Measurements from ENCODE around the gene DYNLRB2. TPM values are rescaled to one million over a fixed set of nuclear protein-coding genes. Genes with fewer than 3 reads are reported as not detected.

Gene DYNLRB2
- polyA plus RNA-seq (2012; ENCODE audit: low read depth, missing spikeins), result 1.1 TPM

DNA sequence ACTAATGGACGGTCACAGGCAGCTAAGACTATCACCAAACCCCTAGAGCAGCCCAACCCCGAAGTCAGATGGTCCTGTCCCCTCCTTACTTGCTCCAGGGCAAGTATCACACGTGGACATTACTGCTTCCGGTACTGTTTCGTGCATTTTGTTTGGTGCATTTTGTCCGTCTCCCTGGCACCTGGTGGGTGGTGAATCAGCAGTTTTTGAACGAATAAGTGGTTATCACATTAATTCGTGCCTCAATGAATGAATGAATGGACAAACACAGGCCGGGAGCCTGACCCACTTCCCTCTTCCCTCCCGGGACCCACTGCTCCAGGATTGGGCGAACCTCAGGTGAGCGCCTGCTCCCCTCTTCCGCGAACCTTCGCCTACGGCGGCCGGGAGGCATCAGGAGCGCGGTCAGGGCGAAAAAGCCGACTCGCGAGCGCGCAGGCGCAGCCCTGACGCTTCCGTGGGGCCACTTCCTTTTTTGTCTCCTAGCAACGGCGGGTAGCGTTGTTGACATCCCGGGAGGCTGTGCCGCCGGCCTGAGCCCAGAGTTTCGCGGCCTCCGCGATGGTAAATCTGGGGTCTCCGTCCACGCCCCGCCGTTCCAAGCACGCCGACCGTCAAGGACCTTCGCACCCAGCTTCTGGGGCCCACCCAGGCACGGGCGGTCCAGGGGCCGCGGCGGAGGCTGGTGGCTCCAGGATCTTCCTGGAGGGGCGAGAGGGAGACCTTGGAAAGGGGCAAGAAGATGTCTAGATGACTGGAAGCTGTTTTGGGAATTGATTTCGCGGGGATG lies at the start of gene DYNLRB2:
TSS of gene DYNLRB2 (plus strand) at position 478 of the 790 bp plus-strand sequence. CDS start at position 562, 84 bp downstream.
- peak; percentile 99 for FAIRE-seq
- TF ChIP-seq PAX5 (IDR thresholded peaks at IDR 0.05; ENCODE audit: insufficient read depth, low read length, severe bottlenecking) (no peak), SPI1 (IDR thresholded peaks at IDR 0.05; ENCODE audit: low read depth, low read length) (peak; percentile 91), POLR2A (IDR thresholded peaks at IDR 0.05; ENCODE audit: low read depth, low read length) (peak; percentile 88), POLR2AphosphoS5 (IDR thresholded peaks at IDR 0.05; ENCODE audit: low read depth, low read length) (peak; percentile 84), TAF1 (IDR thresholded peaks at IDR 0.05; ENCODE audit: low read depth, low read length) (peak; percentile 61; the same call in 1 of the 2 replicates), POU2F2 (IDR thresholded peaks at IDR 0.05; ENCODE audit: low read depth, low read length) (peak; percentile 57)
- DNase-seq (ENCODE audit: insufficient read length, low spot score), result peak; percentile 86

DNA sequence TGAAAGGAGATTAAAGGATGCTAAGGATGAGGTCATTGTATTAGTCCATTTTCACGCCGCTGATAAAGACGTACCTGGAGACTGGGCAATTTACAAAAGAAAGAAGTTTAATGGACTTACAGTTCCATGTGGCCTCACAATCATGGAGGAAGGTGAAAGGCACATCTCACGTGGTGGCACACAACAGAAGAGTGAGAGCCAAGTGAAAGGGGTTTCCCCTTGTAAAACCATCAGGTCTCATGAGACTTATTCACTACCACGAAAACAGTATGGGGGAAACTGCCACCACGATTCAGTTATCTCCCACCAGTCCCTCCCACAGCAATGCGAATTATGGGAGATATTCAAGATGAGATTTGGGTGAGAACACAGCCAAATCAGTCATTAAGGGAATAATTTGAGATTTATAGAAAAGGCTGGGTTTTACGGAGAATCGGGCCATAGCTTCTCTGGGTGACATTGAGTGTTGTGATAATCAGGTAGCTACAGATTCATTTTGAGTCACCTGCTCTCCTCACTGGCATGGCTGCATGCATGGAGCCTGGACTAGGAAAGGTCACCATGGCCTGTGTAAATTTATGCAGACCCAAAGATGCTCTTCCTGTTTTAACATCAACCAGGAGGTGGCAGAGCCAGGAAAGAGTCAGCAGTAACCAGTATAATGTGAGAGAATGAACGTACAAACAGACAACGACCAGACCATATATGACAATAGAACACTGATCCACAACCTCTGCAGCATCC lies 40.5 kb upstream of the DYNLRB2 start:
- no peak for TF ChIP-seq PAX5 (IDR thresholded peaks at IDR 0.05; ENCODE audit: insufficient read depth, low read length, severe bottlenecking)
- TF ChIP-seq SPI1 (IDR thresholded peaks at IDR 0.05; ENCODE audit: low read depth, low read length), result no peak
- no peak for TF ChIP-seq POLR2AphosphoS5 (IDR thresholded peaks at IDR 0.05; ENCODE audit: low read depth, low read length)
- no peak for TF ChIP-seq TAF1 (IDR thresholded peaks at IDR 0.05; ENCODE audit: low read depth, low read length)
- TF ChIP-seq POU2F2 (IDR thresholded peaks at IDR 0.05; ENCODE audit: low read depth, low read length), result no peak
- no peak for TF ChIP-seq POLR2A (IDR thresholded peaks at IDR 0.05; ENCODE audit: low read depth, low read length)
- DNase-seq (ENCODE audit: insufficient read length, low spot score) (no peak), FAIRE-seq (no peak)

DNA sequence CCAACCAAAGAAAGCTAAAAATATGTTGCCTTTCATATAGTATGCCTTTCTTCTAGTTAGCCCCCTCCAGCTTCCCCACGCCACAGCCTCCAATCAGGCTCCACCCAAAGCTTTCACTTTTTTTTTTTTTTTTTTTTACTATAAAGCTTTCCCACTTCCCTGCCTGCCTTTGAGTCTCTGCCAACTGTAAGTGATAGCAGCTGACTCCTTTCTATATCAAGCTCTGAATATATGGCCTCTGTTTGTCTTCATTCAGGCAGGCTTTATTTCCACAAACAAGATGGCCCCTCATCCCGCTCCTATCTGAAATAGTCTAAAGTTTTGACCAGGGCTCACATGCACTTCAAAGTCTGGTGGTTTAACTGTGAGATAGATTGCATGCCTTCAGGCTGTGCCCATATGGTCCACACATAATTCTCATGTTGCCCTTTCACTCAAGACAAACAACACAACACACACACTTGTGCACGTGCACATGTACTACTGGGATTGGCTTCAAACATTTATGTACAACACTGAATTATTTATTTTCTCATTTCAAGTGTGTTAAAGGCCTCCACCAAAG lies 39.8 kb upstream of the DYNLRB2 start:
- FAIRE-seq, result no peak
- TF ChIP-seq SPI1 (IDR thresholded peaks at IDR 0.05; ENCODE audit: low read depth, low read length) (no peak), POLR2AphosphoS5 (IDR thresholded peaks at IDR 0.05; ENCODE audit: low read depth, low read length) (no peak), TAF1 (IDR thresholded peaks at IDR 0.05; ENCODE audit: low read depth, low read length) (no peak), POLR2A (IDR thresholded peaks at IDR 0.05; ENCODE audit: low read depth, low read length) (no peak), POU2F2 (IDR thresholded peaks at IDR 0.05; ENCODE audit: low read depth, low read length) (no peak), PAX5 (IDR thresholded peaks at IDR 0.05; ENCODE audit: insufficient read depth, low read length, severe bottlenecking) (no peak)
- DNase-seq (ENCODE audit: insufficient read length, low spot score), result no peak

DNA sequence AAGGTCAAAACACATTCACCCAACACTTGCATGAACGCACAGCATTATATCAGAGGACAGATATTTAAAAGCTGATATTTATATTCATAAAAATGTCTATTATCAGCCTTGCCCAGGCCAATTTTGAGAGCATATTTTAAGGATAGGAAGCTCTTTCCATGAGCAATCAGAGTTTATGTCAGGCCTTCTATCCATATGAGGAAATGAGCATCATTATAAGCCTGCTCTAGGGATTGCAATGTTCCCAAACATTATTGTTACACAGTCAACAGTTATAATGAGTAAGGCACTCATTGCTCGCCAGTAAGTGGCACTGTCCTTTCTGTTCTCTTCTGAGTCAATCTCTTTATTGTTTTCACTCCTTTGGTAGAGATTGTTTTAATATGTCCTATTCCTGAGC lies 37.7 kb upstream of the DYNLRB2 start:
- TF ChIP-seq PAX5 (IDR thresholded peaks at IDR 0.05; ENCODE audit: insufficient read depth, low read length, severe bottlenecking), result no peak
- no peak for TF ChIP-seq POLR2A (IDR thresholded peaks at IDR 0.05; ENCODE audit: low read depth, low read length)
- no peak for TF ChIP-seq POU2F2 (IDR thresholded peaks at IDR 0.05; ENCODE audit: low read depth, low read length)
- DNase-seq (ENCODE audit: insufficient read length, low spot score) (no peak), FAIRE-seq (no peak)

DNA sequence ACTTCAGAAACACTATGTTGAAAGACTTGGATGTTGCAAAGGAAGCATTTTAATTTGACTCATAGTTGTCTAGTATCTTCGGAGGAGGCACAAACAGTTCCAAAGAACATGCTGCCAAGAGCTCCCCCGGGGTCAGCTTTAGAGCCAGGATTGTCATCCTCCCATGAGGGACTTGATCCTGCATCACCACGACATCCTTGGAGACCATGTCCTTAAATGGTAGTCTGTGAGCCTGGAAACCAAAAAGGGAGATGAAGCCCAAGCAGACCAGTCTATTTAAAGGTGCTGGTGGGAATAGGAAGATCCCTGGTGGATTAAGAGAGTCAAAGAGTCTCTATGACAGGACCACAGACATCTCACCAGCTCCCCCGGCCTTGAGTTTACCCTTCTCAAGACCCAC lies 33.3 kb upstream of the DYNLRB2 start:
- no peak for FAIRE-seq
- DNase-seq (ENCODE audit: insufficient read length, low spot score), result no peak
- TF ChIP-seq TAF1 (IDR thresholded peaks at IDR 0.05; ENCODE audit: low read depth, low read length), result no peak
- TF ChIP-seq POU2F2 (IDR thresholded peaks at IDR 0.05; ENCODE audit: low read depth, low read length), result no peak
- no peak for TF ChIP-seq SPI1 (IDR thresholded peaks at IDR 0.05; ENCODE audit: low read depth, low read length)
- TF ChIP-seq POLR2AphosphoS5 (IDR thresholded peaks at IDR 0.05; ENCODE audit: low read depth, low read length), result no peak
- no peak for TF ChIP-seq PAX5 (IDR thresholded peaks at IDR 0.05; ENCODE audit: insufficient read depth, low read length, severe bottlenecking)
- no peak for TF ChIP-seq POLR2A (IDR thresholded peaks at IDR 0.05; ENCODE audit: low read depth, low read length)

DNA sequence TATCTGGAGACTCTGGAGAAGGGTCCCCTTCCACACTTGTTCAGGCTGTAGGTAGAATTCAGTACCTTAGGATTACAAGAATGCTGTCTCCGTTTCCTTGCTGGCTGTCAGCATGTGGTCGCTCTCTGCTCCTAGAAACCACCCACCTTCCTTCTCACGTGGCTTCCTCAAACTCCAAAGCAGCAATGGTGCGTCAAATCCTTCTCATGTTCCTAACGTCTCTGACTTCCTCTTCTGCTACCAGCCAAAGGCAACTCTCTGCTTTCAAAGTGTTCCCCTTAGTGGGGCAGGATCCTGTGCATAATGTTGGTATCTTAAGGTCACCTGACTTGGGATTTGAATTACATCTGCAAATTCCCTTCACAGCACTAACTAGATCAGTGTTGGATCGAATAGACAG lies 30.9 kb upstream of the DYNLRB2 start:
- TF ChIP-seq TAF1 (IDR thresholded peaks at IDR 0.05; ENCODE audit: low read depth, low read length) (no peak), SPI1 (IDR thresholded peaks at IDR 0.05; ENCODE audit: low read depth, low read length) (no peak), POLR2A (IDR thresholded peaks at IDR 0.05; ENCODE audit: low read depth, low read length) (no peak), POLR2AphosphoS5 (IDR thresholded peaks at IDR 0.05; ENCODE audit: low read depth, low read length) (no peak), POU2F2 (IDR thresholded peaks at IDR 0.05; ENCODE audit: low read depth, low read length) (no peak), PAX5 (IDR thresholded peaks at IDR 0.05; ENCODE audit: insufficient read depth, low read length, severe bottlenecking) (no peak)
- no peak for DNase-seq (ENCODE audit: insufficient read length, low spot score)
- FAIRE-seq, result no peak

DNA sequence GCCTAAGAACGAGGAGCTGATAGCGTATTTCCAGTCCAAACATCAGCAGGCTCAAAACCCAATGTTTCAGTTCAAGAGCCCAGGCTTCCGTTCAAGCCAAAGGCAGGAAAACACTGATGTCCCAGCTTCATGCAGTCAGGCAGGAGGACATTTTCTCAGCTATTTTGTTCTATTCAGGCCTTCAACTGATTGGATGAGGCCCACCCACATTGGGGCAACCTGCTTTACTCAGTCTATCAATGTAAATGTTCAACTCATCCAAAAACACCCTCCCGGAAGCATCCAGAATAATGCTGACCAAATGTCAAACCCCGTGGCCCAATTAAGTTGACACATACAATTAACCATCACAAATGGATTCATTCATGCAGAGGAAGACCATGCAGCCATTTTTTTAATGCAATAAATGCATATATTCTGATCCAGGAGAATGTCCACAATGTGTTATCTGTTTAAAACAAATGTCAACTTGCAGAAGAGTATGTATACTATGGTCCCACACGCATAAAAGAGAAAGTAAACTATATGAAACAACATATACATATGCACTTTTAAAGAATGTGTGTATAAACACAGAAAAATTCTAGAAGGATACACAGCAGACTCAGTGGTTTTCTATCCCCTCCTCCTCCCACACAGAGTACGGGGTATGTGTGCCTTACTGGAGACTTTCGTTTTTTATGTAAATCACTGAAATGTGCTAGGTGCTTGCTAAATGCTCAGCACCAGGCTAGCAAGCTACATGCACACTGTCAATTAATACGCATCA lies 28.8 kb upstream of the DYNLRB2 start:
- no peak for TF ChIP-seq POLR2AphosphoS5 (IDR thresholded peaks at IDR 0.05; ENCODE audit: low read depth, low read length)
- TF ChIP-seq POLR2A (IDR thresholded peaks at IDR 0.05; ENCODE audit: low read depth, low read length), result no peak
- TF ChIP-seq SPI1 (IDR thresholded peaks at IDR 0.05; ENCODE audit: low read depth, low read length), result no peak
- TF ChIP-seq POU2F2 (IDR thresholded peaks at IDR 0.05; ENCODE audit: low read depth, low read length), result no peak
- TF ChIP-seq PAX5 (IDR thresholded peaks at IDR 0.05; ENCODE audit: insufficient read depth, low read length, severe bottlenecking), result no peak
- no peak for TF ChIP-seq TAF1 (IDR thresholded peaks at IDR 0.05; ENCODE audit: low read depth, low read length)
- DNase-seq (ENCODE audit: insufficient read length, low spot score) (no peak), FAIRE-seq (no peak)

DNA sequence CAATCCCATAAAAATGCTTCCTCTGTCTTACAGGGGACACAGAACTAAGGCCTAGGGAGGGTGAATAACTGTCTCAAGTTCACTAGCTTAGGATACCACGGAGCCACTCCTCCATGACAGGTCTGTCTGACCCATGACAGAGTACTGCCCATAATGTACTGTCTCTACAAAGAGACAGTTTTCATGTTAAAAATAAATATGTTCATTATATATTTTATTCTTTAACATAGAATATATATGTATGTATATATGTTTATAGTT lies 28.3 kb upstream of the DYNLRB2 start:
- TF ChIP-seq PAX5 (IDR thresholded peaks at IDR 0.05; ENCODE audit: insufficient read depth, low read length, severe bottlenecking) (no peak), TAF1 (IDR thresholded peaks at IDR 0.05; ENCODE audit: low read depth, low read length) (no peak), POU2F2 (IDR thresholded peaks at IDR 0.05; ENCODE audit: low read depth, low read length) (no peak), SPI1 (IDR thresholded peaks at IDR 0.05; ENCODE audit: low read depth, low read length) (no peak), POLR2AphosphoS5 (IDR thresholded peaks at IDR 0.05; ENCODE audit: low read depth, low read length) (no peak), POLR2A (IDR thresholded peaks at IDR 0.05; ENCODE audit: low read depth, low read length) (no peak)
- no peak for FAIRE-seq

More for the DNA sequence above, 28.3 kb upstream of the DYNLRB2 start:
- no peak for DNase-seq (ENCODE audit: insufficient read length, low spot score)
